Esophagus mucosa (tissue), 1 donor: ENCODE results near the gene DOK4. TPM values are rescaled to one million over a fixed set of nuclear protein-coding genes. Genes with fewer than 3 reads are reported as not detected.
"Not testable (repeated sequence)": the region's sequence is repeated elsewhere in the genome, so short reads cannot be mapped to it uniquely, and the experiment has no call there.

Experiments used
- ATAC-seq: fragments of 200-7000 bp; cut with Tn5 transposase; one replicate; pipeline ENCODE4 v1.9.1; 2020
- total RNA-seq: library from RNA; stranded (reverse); gene quantifications from one replicate; pipeline ENCODE4 v1.2.4, GENCODE V29; 2023
- donor health status: DM: yes; HTN: yes; CAD: no.

Gene DOK4
- total RNA-seq, 1 donor from 2014 or later, result 25.0 TPM

GRCh38 chr16:57500578-57501111 lies 14.4 kb upstream of the DOK4 start:
- peak; percentile 14 for ATAC-seq

GRCh38 chr16:57499941-57500340 lies 13.6 kb upstream of the DOK4 start:
- not testable (repeated sequence) for ATAC-seq

GRCh38 chr16:57498031-57498430 lies 11.7 kb upstream of the DOK4 start:
- no peak for ATAC-seq

- ATAC-seq, result no peak
Observed at GRCh38 chr16:57497121-57497520, 10.8 kb upstream of the DOK4 start.

GRCh38 chr16:57493767-57494166 lies 7.5 kb upstream of the DOK4 start:
- ATAC-seq, result no peak

GRCh38 chr16:57489229-57489628 lies 2.9 kb upstream of the DOK4 start:
- ATAC-seq, result no peak

GRCh38 chr16:57486858-57487834 lies 853 bp upstream of the DOK4 start:
- ATAC-seq, result no peak

- peak; percentile 91 for ATAC-seq
Observed at GRCh38 chr16:57485091-57485915, 990 bp downstream of the DOK4 start.

GRCh38 chr16:57484515-57485005 lies 1.7 kb downstream of the DOK4 start:
- ATAC-seq, result no peak

GRCh38 chr16:57483725-57484514 lies 2.4 kb downstream of the DOK4 start:
- ATAC-seq, result peak; percentile 22

- no peak for ATAC-seq
Observed at GRCh38 chr16:57482845-57483545, 3.3 kb downstream of the DOK4 start.

GRCh38 chr16:57481421-57481820 lies 4.9 kb downstream of the DOK4 start:
- ATAC-seq, result no peak

- no peak for ATAC-seq
Observed at GRCh38 chr16:57480754-57481230, 5.5 kb downstream of the DOK4 start.

- no peak for ATAC-seq
Observed at GRCh38 chr16:57479976-57480753, 6.1 kb downstream of the DOK4 start.

- no peak for ATAC-seq
Observed at GRCh38 chr16:57479205-57479975, 6.9 kb downstream of the DOK4 start.

GRCh38 chr16:57478396-57479204 lies 7.7 kb downstream of the DOK4 start:
- no peak for ATAC-seq

- ATAC-seq, result no peak
Observed at GRCh38 chr16:57477531-57478202, 8.6 kb downstream of the DOK4 start.
